Vagina (tissue), 2 donors: ENCODE data around the gene RANGAP1. TPM values are rescaled to one million over a fixed set of nuclear protein-coding genes. Genes with fewer than 3 reads are reported as not detected.

Experiments
- DNase-seq, 2 donors: peaks; one replicate each; pipeline ENCODE4 v3.0.0-alpha.2; 2017; ENCODE audit errors: extremely low spot score in 2 of 2
- H3K27ac ChIP-seq: fragments of 200-600 bp; sonication (generic); one replicate; pipeline ENCODE4 v1.5.1; 2019
- H3K27me3 ChIP-seq: fragments of 200-600 bp; sonication (generic); one replicate; pipeline ENCODE4 v1.5.1; 2019
- H3K36me3 ChIP-seq, 2 donors: fragments of 200-600 bp; sonication (generic); one replicate each; pipeline ENCODE4 v1.5.1; 2017 to 2019
- H3K4me1 ChIP-seq: fragments of 200-600 bp; sonication (generic); one replicate; pipeline ENCODE4 v1.5.1; 2019
- H3K4me3 ChIP-seq, 2 donors: fragments of 200-600 bp; sonication (generic); 1 replicate in 1 of 2; 2 replicates in 1 of 2; pipeline ENCODE4 v1.5.1; 2016 to 2019
- H3K9me3 ChIP-seq: fragments of 200-600 bp; sonication (generic); one replicate; pipeline ENCODE4 v1.5.1; 2019
- CTCF ChIP-seq, 3 experiments: fragments of 450-650 bp in 2 of 3; fragments of 200-600 bp in 1 of 3; sonication (generic) in 1 of 3; IDR thresholded peaks; one replicate each; pipeline ENCODE4 v1.5.1; 2017 to 2019; ENCODE audit warnings: antibody characterized with exemption in 3 of 3, mild to moderate bottlenecking in 2 of 3, moderate library complexity in 2 of 3
- POLR2A ChIP-seq, 2 donors: fragments of 450-650 bp; IDR thresholded peaks; one replicate each; pipeline ENCODE4 v1.6.1; 2017; ENCODE audit warnings: antibody characterized with exemption in 2 of 2, mild to moderate bottlenecking in 2 of 2, moderate library complexity in 2 of 2
- POLR2AphosphoS5 ChIP-seq, 2 donors: sonication (generic); formaldehyde crosslinking; IDR thresholded peaks; one replicate each; pipeline ENCODE4 v1.9.0; 2017; ENCODE audit warnings: antibody characterized with exemption in 2 of 2, mild to moderate bottlenecking in 2 of 2, low read depth in 1 of 2; ENCODE audit not compliant: insufficient read depth in 1 of 2
- intact Hi-C: fragments of 100-400 bp; cut with DNase I; formaldehyde crosslinking; loops from one replicate; pipeline ENCODE4 v1.15.1; 2023
- total RNA-seq: library from RNA; depleted of rRNA; stranded (reverse); fragments of >200 nt; gene quantifications from one replicate; pipeline ENCODE4 v1.2.3, GENCODE V29; 2016

The RANGAP1 gene
- total RNA-seq, result 45.7 TPM

- no peaks in the 10 kb centered on the region for H3K9me3 ChIP-seq
- peak within 1 kb of the TSS; percentile 94 for H3K27ac ChIP-seq
- peaks cover 0 to 7% of the 10 kb centered on the region in 2 donors for H3K36me3 ChIP-seq
- H3K27me3 ChIP-seq, result no peaks in the 10 kb centered on the region
- DNase-seq, result peak; percentile 97 to 99
- peak within 1 kb of the TSS; percentile 84 to 96 for H3K4me3 ChIP-seq
- TF ChIP-seq CTCF (IDR thresholded peaks at IDR 0.05) (peak in 2 of 3 experiments; percentile 22 to 23), POLR2A (IDR thresholded peaks at IDR 0.05) (peak in 1 of 2 donors; percentile 56), POLR2AphosphoS5 (IDR thresholded peaks at IDR 0.05; ENCODE audit: insufficient read depth in 1 of 2, low read depth in 1 of 2) (peak; percentile 96 to 99)
- intact Hi-C loops, result no loop called here
- H3K4me1 ChIP-seq, result peaks cover 19% of the 10 kb centered on the region
Observed at GRCh38 chr22:41285820-41286638, at the start of gene RANGAP1. Gene RANGAP1, minus strand, starts transcription at chr22:41286187. Its CDS starts 5,143 bp downstream, at chr22:41281044.

- Histone ChIP-seq H3K4me1 (no peaks in the 10 kb centered on the region), H3K27ac (no peak overlapping the region), H3K27me3 (no peaks in the 10 kb centered on the region), H3K9me3 (no peaks in the 10 kb centered on the region), H3K36me3 (peaks cover 0 to 40% of the 10 kb centered on the region in 2 donors), H3K4me3 (no peak overlapping the region)
- TF ChIP-seq POLR2A (IDR thresholded peaks at IDR 0.05), result no peak
- TF ChIP-seq CTCF (IDR thresholded peaks at IDR 0.05), result no peak
- no peak for TF ChIP-seq POLR2AphosphoS5 (IDR thresholded peaks at IDR 0.05; ENCODE audit: insufficient read depth in 1 of 2, low read depth in 1 of 2)
- intact Hi-C loops, result no loop called here
- no peak for DNase-seq
Observed at GRCh38 chr22:41334951-41335635, 49.1 kb upstream of the RANGAP1 start.

GRCh38 chr22:41334215-41334614, 48.2 kb upstream of the RANGAP1 start:
- intact Hi-C loops, result no loop called here
- TF ChIP-seq CTCF (IDR thresholded peaks at IDR 0.05) (no peak), POLR2A (IDR thresholded peaks at IDR 0.05) (no peak), POLR2AphosphoS5 (IDR thresholded peaks at IDR 0.05; ENCODE audit: insufficient read depth in 1 of 2, low read depth in 1 of 2) (no peak)
- Histone ChIP-seq H3K27ac (no peak overlapping the region), H3K9me3 (no peaks in the 10 kb centered on the region), H3K27me3 (no peaks in the 10 kb centered on the region), H3K4me1 (no peaks in the 10 kb centered on the region), H3K4me3 (no peak overlapping the region), H3K36me3 (peaks cover 0 to 41% of the 10 kb centered on the region in 2 donors)
- DNase-seq, result no peak

- Histone ChIP-seq H3K27ac (no peak overlapping the region), H3K27me3 (no peaks in the 10 kb centered on the region), H3K36me3 (peaks cover 0 to 37% of the 10 kb centered on the region in 2 donors), H3K4me1 (no peaks in the 10 kb centered on the region), H3K9me3 (no peaks in the 10 kb centered on the region), H3K4me3 (no peak overlapping the region)
- intact Hi-C loops, result no loop called here
- no peak for TF ChIP-seq POLR2A (IDR thresholded peaks at IDR 0.05)
- no peak for TF ChIP-seq POLR2AphosphoS5 (IDR thresholded peaks at IDR 0.05; ENCODE audit: insufficient read depth in 1 of 2, low read depth in 1 of 2)
- TF ChIP-seq CTCF (IDR thresholded peaks at IDR 0.05), result no peak
- no peak for DNase-seq
Observed at GRCh38 chr22:41333806-41334205, 47.8 kb upstream of the RANGAP1 start.
